GM10266 (cell line): Measurements from ENCODE around the gene HLA-B.
"Not testable (repeated sequence)": the region's sequence is repeated elsewhere in the genome, so short reads cannot be mapped to it uniquely, and the experiment has no call there.

Experiments
- DNase-seq: peaks from one replicate; pipeline ENCODE4 v3.0.0; 2012; ENCODE audit errors: extremely low spot score
- CTCF ChIP-seq: IDR thresholded peaks from 2 replicates; pipeline ENCODE4 v1.5.1; 2012; ENCODE audit warnings: mild to moderate bottlenecking, low read depth; ENCODE audit not compliant: control insufficient read depth, insufficient read depth; ENCODE audit errors: missing control alignments

HLA-B gene

GRCh38 chr6:31399589-31400466 is 42.8 kb upstream of the HLA-B start:
- peak; percentile 72 for DNase-seq
- TF ChIP-seq CTCF = peak; percentile 90

- no peak for DNase-seq
- TF ChIP-seq CTCF = no peak
Observed at GRCh38 chr6:31397901-31398525, 41.0 kb upstream of the HLA-B start.

- DNase-seq = not testable (repeated sequence)
Observed at GRCh38 chr6:31397153-31397499, 40.1 kb upstream of the HLA-B start.

GRCh38 chr6:31396422-31397152 is 39.6 kb upstream of the HLA-B start:
- TF ChIP-seq CTCF = peak; percentile 84
- DNase-seq = peak; percentile 69

GRCh38 chr6:31395832-31396231 is 38.9 kb upstream of the HLA-B start:
- no peak for TF ChIP-seq CTCF

GRCh38 chr6:31394381-31394780 is 37.4 kb upstream of the HLA-B start:
- no peak for DNase-seq
- no peak for TF ChIP-seq CTCF

More at GRCh38 chr6:31395832-31396231, 38.9 kb upstream of the HLA-B start:
- no peak for DNase-seq

- TF ChIP-seq CTCF = no peak
- no peak for DNase-seq
Observed at GRCh38 chr6:31393932-31394331, 37.0 kb upstream of the HLA-B start.

- DNase-seq = not testable (repeated sequence)
Observed at GRCh38 chr6:31389802-31390132, 32.8 kb upstream of the HLA-B start.

GRCh38 chr6:31388916-31389801 is 32.2 kb upstream of the HLA-B start:
- DNase-seq = not testable (repeated sequence)
